Fibroblast of lung (primary cell): ENCODE data around the gene TSTD2. TPM values are rescaled to one million over a fixed set of nuclear protein-coding genes. Genes with fewer than 3 reads are reported as not detected.

Experiments
- DNase-seq, 2 donors: peaks; one replicate each; pipeline versions ENCODE4 v3.0.0 to v3.0.0-alpha.2; 2010; ENCODE audit warnings: low read depth in 2 of 2
- H2AFZ ChIP-seq: 2 replicates; pipeline ENCODE4 v1.5.1; 2012; ENCODE audit warnings: low read length, control low read depth, inconsistent platforms
- H3K27ac ChIP-seq: 2 replicates; pipeline ENCODE4 v1.5.1; 2011; ENCODE audit warnings: low read length, control low read depth; ENCODE audit not compliant: insufficient read depth
- H3K27me3 ChIP-seq: 2 replicates; pipeline ENCODE4 v1.5.1; 2011; ENCODE audit warnings: mild to moderate bottlenecking, low read length; ENCODE audit not compliant: control insufficient read depth, insufficient read depth
- H3K36me3 ChIP-seq: 2 replicates; pipeline ENCODE4 v1.5.1; 2011; ENCODE audit warnings: low read length; ENCODE audit not compliant: control insufficient read depth, insufficient read depth
- H3K4me1 ChIP-seq: 2 replicates; pipeline ENCODE4 v1.5.1; 2011; ENCODE audit warnings: low read length; ENCODE audit not compliant: control insufficient read depth, insufficient read depth; ENCODE audit errors: extremely low read depth
- H3K4me2 ChIP-seq: 2 replicates; pipeline ENCODE4 v1.5.1; 2011; ENCODE audit warnings: low read length, control low read depth; ENCODE audit not compliant: insufficient read depth; ENCODE audit errors: extremely low read depth
- H3K4me3 ChIP-seq, 4 experiments: fragments of 200-600 bp in 1 of 4; sonication (generic) in 1 of 4; replicated peaks in 1 of 4; 2 replicates each; pipeline ENCODE4 v1.5.1; 2011 to 2016; ENCODE audit warnings: low read length in 4 of 4, low read depth in 3 of 4, mild to moderate bottlenecking in 3 of 4, control low read depth in 2 of 4, inconsistent platforms in 1 of 4, mixed read lengths in 1 of 4; ENCODE audit not compliant: insufficient read depth in 1 of 4; ENCODE audit errors: control extremely low read depth in 1 of 4
- H3K79me2 ChIP-seq: 2 replicates; pipeline ENCODE4 v1.5.1; 2012; ENCODE audit warnings: mild to moderate bottlenecking, low read length, inconsistent platforms; ENCODE audit not compliant: control insufficient read depth, insufficient read depth
- H3K9ac ChIP-seq: 2 replicates; pipeline ENCODE4 v1.5.1; 2011; ENCODE audit warnings: mild to moderate bottlenecking, low read length, control low read depth; ENCODE audit not compliant: insufficient read depth
- H3K9me3 ChIP-seq: 2 replicates; pipeline ENCODE4 v1.5.1; 2012; ENCODE audit warnings: low read depth, low read length; ENCODE audit not compliant: control insufficient read depth, insufficient read depth
- H4K20me1 ChIP-seq: 2 replicates; pipeline ENCODE4 v1.5.1; 2011; ENCODE audit warnings: low read length; ENCODE audit not compliant: control insufficient read depth, insufficient read depth; ENCODE audit errors: extremely low read depth
- EZH2 ChIP-seq: IDR thresholded peaks from 2 replicates; pipeline ENCODE4 v1.5.1; 2012; ENCODE audit warnings: low read length, control low read depth, mild to moderate bottlenecking; ENCODE audit errors: missing control alignments
- polyA plus RNA-seq, 2 donors: library from polyadenylated mRNA; depleted of rRNA in 1 of 2; stranded (reverse) in 1 of 2; unstranded in 1 of 2; fragments of >200 nt; gene quantifications; 2 replicates each; pipeline ENCODE4 v1.2.1, GENCODE V29; 2011 to 2012; ENCODE audit warnings: missing spikeins in 1 of 2
- total RNA-seq: library from RNA; depleted of rRNA; stranded (reverse); fragments of >200 nt; gene quantifications from 2 replicates; pipeline ENCODE4 v1.2.1, GENCODE V29; 2014
- TF ChIP-seq, protein P1 (sequence below), 2 donors: IDR thresholded peaks in 1 of 2; conservative IDR thresholded peaks in 1 of 2; 1 replicate in 1 of 2; 2 replicates in 1 of 2; pipeline ENCODE4 v1.5.1; 2011 to 2012; ENCODE audit warnings: low read length in 2 of 2, control low read depth in 1 of 2, inconsistent platforms in 1 of 2, low read depth in 1 of 2, mild to moderate bottlenecking in 1 of 2

Gene TSTD2
- total and polyA plus RNA-seq, 2 donors (not counting 1 experiment from before 2014, with no cell fraction given), result 15.9 to 20.1 TPM

DNA sequence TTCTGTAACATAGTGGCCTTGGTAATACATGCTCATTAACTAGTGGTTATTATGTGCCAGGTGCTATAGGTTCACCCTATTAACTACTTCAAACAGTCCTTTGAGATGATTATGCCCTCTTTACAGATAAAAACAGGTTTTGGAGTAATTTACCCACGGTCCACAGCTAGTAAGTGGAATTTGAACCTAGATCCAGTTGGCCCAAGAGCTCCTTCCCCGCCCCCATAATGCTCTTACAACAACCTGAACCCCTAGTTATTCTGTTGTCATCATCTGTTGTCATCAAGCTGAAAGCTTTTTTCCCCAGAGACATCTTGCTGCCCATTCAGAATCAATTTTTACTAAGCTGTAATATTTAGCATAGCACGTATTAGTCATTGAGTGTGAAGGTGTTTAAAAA lies 40.8 kb upstream of the TSTD2 start:
- Histone ChIP-seq H3K36me3 (peaks cover 9% of the 10 kb centered on the region), H3K4me2 (no peak overlapping the region)

GRCh38 chr9:97672403-97672802 lies 39.2 kb upstream of the TSTD2 start:
- Histone ChIP-seq H3K9me3 (no peaks in the 10 kb centered on the region), H2AFZ (no peak overlapping the region), H3K4me3 (no peak overlapping the region), H3K36me3 (peaks cover 9% of the 10 kb centered on the region), H3K4me1 (no peaks in the 10 kb centered on the region), H3K4me2 (no peak overlapping the region), H3K27ac (no peak overlapping the region), H3K27me3 (no peaks in the 10 kb centered on the region), H3K79me2 (no peaks in the 10 kb centered on the region), H3K9ac (no peak overlapping the region), H4K20me1 (no peaks in the 10 kb centered on the region)
- DNase-seq, result no peak
- TF ChIP-seq, protein P1, sequence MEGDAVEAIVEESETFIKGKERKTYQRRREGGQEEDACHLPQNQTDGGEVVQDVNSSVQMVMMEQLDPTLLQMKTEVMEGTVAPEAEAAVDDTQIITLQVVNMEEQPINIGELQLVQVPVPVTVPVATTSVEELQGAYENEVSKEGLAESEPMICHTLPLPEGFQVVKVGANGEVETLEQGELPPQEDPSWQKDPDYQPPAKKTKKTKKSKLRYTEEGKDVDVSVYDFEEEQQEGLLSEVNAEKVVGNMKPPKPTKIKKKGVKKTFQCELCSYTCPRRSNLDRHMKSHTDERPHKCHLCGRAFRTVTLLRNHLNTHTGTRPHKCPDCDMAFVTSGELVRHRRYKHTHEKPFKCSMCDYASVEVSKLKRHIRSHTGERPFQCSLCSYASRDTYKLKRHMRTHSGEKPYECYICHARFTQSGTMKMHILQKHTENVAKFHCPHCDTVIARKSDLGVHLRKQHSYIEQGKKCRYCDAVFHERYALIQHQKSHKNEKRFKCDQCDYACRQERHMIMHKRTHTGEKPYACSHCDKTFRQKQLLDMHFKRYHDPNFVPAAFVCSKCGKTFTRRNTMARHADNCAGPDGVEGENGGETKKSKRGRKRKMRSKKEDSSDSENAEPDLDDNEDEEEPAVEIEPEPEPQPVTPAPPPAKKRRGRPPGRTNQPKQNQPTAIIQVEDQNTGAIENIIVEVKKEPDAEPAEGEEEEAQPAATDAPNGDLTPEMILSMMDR (conservative IDR thresholded peaks at IDR 0.05 in 1 of 2, IDR thresholded peaks at IDR 0.05 in 1 of 2; ENCODE audit: low read depth in 1 of 2, low read length in 2 of 2), result no peak
- TF ChIP-seq EZH2, result no peak

More for the DNA sequence above, 40.8 kb upstream of the TSTD2 start:
- Histone ChIP-seq H3K9ac (no peak overlapping the region), H3K27me3 (no peaks in the 10 kb centered on the region), H3K4me3 (no peak overlapping the region), H3K27ac (no peak overlapping the region), H3K4me1 (no peaks in the 10 kb centered on the region), H3K79me2 (no peaks in the 10 kb centered on the region), H2AFZ (no peak overlapping the region), H3K9me3 (no peaks in the 10 kb centered on the region), H4K20me1 (no peaks in the 10 kb centered on the region)
- TF ChIP-seq, protein P1 (conservative IDR thresholded peaks at IDR 0.05 in 1 of 2, IDR thresholded peaks at IDR 0.05 in 1 of 2; ENCODE audit: low read depth in 1 of 2, low read length in 2 of 2), result no peak
- TF ChIP-seq EZH2, result no peak
- DNase-seq, result no peak

DNA sequence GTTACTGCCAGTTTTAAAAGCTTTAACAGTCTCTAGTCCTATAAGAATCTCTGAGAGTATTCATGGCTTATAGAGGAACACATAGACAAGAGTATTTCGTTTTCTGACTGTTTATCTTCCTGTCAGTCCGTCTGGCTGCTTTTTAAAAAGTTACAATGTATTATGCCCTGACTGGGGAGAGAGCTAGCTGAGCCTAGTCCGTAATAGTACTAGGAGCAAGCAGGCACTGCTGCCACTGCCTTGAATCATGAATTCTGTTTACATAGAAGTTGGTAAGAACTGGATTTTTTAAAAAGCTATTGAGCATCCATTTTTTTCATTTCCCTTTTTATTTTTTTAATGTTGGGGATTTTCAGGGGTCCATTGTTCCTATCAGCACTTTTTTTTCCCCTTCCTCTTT lies 37.4 kb upstream of the TSTD2 start:
- TF ChIP-seq, protein P1 (conservative IDR thresholded peaks at IDR 0.05 in 1 of 2, IDR thresholded peaks at IDR 0.05 in 1 of 2; ENCODE audit: low read depth in 1 of 2, low read length in 2 of 2), result no peak
- TF ChIP-seq EZH2, result no peak
- DNase-seq, result no peak
- no peaks in the 10 kb centered on the region for H3K4me1 ChIP-seq
- H3K4me2 ChIP-seq, result no peak overlapping the region
- H3K9ac ChIP-seq, result no peak overlapping the region
- H3K79me2 ChIP-seq, result no peaks in the 10 kb centered on the region
- H4K20me1 ChIP-seq, result no peaks in the 10 kb centered on the region
- H3K36me3 ChIP-seq, result peaks cover 15% of the 10 kb centered on the region
- H3K27ac ChIP-seq, result no peak overlapping the region
- no peak overlapping the region for H3K4me3 ChIP-seq
- no peaks in the 10 kb centered on the region for H3K9me3 ChIP-seq
- no peaks in the 10 kb centered on the region for H3K27me3 ChIP-seq
- no peak overlapping the region for H2AFZ ChIP-seq
